HepG2 (cell line): ENCODE results near the gene MTCL1. TPM values are rescaled to one million over a fixed set of nuclear protein-coding genes. Genes with fewer than 3 reads are reported as not detected.
A peak's percentile ranks its signal among the peaks of the same experiment; 100 is the strongest.

ENCODE experiments used
- ARNT ChIP-seq: fragments of 450-650 bp; IDR thresholded peaks from 2 replicates; pipeline ENCODE4 v1.6.1; 2017
- SOX5 ChIP-seq: IDR thresholded peaks from 2 replicates; pipeline ENCODE4 v1.6.1; 2016; ENCODE audit warnings: borderline replicate concordance
- polyA plus RNA-seq, 8 experiments: library from polyadenylated mRNA; depleted of rRNA in 3 of 8; stranded (reverse) in 7 of 8; unstranded in 1 of 8; fragments of >200 nt; fragmentation: Illumina TruSeq in 4 of 8; extraction: Trizol in 4 of 8; gene quantifications; 2 replicates each; pipeline versions ENCODE4 v1.2.1 to v1.2.3, GENCODE V29; 2011 to 2016; ENCODE audit warnings: low read depth in 4 of 8, missing spikeins in 1 of 8, mixed read lengths in 1 of 8; ENCODE audit not compliant: insufficient read depth in 1 of 8
- total RNA-seq, 5 experiments: library from RNA; depleted of rRNA; stranded (reverse); fragments of >200 nt; fragmentation: Illumina TruSeq; extraction: Trizol; gene quantifications; 2 replicates each; pipeline ENCODE4 v1.2.3, GENCODE V29; 2016; ENCODE audit warnings: low read depth in 1 of 5
- TF ChIP-seq, protein P1 (sequence below): sonication (generic); formaldehyde crosslinking; IDR thresholded peaks from one replicate; pipeline ENCODE4 v1.5.1; 2020; ENCODE audit warnings: mild to moderate bottlenecking, missing genetic modification reagents; ENCODE audit errors: not compliant biosample characterization
- TF ChIP-seq, protein P2 (sequence below): IDR thresholded peaks from 2 replicates; pipeline ENCODE4 v1.4.0; 2020; ENCODE audit warnings: mild to moderate bottlenecking, missing genetic modification reagents
- TF ChIP-seq, protein P3 (sequence below), 2 experiments: sonication (generic) in 1 of 2; formaldehyde crosslinking in 1 of 2; IDR thresholded peaks; 2 replicates each; pipeline versions ENCODE4 v1.4.0 to v1.6.1; 2018 to 2020; ENCODE audit warnings: missing genetic modification reagents in 2 of 2, borderline replicate concordance in 1 of 2, low read depth in 1 of 2, mild to moderate bottlenecking in 1 of 2, missing biosample characterization in 1 of 2
- TF ChIP-seq, protein P4 (sequence below): sonication (generic); formaldehyde crosslinking; IDR thresholded peaks from 2 replicates; pipeline ENCODE4 v1.5.1; 2020; ENCODE audit warnings: mild to moderate bottlenecking, missing genetic modification reagents, moderate library complexity
- TF ChIP-seq, protein P5 (sequence below): sonication (generic); formaldehyde crosslinking; IDR thresholded peaks from 2 replicates; pipeline ENCODE4 v1.8.1; 2023; ENCODE audit warnings: missing genetic modification reagents, inconsistent platforms, borderline replicate concordance

MTCL1 gene
- total and polyA plus RNA-seq, 2 of the 13 experiments (the other 11 are each of a cell fraction or from before 2014, with no cell fraction given): 3.1 to 3.2 TPM

DNA sequence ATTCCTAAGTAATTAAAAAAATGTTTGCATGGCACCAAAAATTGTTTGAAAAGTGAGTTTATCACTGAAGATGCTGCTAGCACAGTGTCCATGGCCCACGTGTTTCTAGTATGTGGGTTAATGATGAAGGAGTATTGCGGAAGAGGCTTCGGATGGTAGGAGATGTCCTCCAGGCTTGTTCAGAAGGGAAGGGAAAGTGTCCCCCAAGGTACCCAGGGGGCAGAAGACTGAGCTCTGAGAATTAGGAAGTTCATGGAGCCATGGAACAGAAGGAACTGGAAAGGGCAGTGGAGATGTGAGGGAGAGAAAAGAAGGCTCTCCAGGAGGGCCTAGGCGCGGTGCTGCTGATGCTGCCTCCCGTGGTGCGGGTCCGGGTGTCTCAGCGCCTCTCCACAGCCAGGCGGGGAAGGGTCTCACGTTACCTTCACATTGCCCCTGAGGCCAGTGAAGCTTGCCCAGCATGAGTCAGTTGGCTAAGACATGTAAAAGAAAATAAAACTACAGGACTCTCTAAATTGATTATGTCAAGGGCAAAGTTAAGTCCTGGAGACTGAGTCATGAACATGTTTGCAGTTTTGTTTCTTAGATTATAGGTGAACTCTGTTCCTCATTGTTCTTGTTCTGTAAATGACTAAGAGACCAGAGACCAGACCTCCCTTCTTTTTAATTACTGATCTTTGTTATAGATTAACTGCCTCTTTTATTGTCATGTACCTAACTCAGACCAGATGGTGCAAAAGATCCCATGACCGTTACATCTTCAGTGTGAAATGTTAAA, 89.0 kb downstream of the MTCL1 start (continued):
- TF ChIP-seq, protein P1, sequence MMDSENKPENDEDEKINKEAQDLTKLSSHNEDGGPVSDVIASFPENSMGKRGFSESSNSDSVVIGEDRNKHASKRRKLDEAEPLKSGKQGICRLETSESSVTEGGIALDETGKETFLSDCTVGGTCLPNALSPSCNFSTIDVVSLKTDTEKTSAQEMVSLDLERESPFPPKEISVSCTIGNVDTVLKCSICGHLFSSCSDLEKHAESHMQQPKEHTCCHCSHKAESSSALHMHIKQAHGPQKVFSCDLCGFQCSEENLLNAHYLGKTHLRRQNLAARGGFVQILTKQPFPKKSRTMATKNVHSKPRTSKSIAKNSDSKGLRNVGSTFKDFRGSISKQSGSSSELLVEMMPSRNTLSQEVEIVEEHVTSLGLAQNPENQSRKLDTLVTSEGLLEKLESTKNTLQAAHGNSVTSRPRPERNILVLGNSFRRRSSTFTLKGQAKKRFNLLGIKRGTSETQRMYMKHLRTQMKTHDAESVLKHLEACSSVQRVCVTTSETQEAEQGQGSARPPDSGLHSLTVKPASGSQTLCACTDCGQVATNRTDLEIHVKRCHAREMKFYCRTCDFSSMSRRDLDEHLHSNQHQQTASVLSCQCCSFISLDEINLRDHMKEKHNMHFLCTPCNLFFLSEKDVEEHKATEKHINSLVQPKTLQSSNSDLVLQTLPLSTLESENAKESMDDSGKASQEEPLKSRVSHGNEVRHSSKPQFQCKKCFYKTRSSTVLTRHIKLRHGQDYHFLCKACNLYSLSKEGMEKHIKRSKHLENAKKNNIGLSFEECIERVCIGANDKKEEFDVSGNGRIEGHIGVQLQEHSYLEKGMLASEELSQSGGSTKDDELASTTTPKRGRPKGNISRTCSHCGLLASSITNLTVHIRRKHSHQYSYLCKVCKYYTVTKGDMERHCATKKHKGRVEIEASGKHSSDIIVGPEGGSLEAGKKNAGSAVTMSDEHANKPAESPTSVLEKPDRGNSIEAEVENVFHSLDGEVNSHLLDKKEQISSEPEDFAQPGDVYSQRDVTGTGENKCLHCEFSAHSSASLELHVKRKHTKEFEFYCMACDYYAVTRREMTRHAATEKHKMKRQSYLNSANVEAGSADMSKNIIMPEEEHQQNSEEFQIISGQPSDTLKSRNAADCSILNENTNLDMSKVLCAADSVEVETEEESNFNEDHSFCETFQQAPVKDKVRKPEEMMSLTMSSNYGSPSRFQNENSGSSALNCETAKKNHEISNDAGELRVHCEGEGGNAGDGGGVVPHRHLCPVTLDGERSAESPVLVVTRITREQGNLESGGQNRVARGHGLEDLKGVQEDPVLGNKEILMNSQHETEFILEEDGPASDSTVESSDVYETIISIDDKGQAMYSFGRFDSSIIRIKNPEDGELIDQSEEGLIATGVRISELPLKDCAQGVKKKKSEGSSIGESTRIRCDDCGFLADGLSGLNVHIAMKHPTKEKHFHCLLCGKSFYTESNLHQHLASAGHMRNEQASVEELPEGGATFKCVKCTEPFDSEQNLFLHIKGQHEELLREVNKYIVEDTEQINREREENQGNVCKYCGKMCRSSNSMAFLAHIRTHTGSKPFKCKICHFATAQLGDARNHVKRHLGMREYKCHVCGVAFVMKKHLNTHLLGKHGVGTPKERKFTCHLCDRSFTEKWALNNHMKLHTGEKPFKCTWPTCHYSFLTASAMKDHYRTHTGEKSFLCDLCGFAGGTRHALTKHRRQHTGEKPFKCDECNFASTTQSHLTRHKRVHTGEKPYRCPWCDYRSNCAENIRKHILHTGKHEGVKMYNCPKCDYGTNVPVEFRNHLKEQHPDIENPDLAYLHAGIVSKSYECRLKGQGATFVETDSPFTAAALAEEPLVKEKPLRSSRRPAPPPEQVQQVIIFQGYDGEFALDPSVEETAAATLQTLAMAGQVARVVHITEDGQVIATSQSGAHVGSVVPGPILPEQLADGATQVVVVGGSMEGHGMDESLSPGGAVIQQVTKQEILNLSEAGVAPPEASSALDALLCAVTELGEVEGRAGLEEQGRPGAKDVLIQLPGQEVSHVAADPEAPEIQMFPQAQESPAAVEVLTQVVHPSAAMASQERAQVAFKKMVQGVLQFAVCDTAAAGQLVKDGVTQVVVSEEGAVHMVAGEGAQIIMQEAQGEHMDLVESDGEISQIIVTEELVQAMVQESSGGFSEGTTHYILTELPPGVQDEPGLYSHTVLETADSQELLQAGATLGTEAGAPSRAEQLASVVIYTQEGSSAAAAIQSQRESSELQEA: no peak
- TF ChIP-seq, protein P2, sequence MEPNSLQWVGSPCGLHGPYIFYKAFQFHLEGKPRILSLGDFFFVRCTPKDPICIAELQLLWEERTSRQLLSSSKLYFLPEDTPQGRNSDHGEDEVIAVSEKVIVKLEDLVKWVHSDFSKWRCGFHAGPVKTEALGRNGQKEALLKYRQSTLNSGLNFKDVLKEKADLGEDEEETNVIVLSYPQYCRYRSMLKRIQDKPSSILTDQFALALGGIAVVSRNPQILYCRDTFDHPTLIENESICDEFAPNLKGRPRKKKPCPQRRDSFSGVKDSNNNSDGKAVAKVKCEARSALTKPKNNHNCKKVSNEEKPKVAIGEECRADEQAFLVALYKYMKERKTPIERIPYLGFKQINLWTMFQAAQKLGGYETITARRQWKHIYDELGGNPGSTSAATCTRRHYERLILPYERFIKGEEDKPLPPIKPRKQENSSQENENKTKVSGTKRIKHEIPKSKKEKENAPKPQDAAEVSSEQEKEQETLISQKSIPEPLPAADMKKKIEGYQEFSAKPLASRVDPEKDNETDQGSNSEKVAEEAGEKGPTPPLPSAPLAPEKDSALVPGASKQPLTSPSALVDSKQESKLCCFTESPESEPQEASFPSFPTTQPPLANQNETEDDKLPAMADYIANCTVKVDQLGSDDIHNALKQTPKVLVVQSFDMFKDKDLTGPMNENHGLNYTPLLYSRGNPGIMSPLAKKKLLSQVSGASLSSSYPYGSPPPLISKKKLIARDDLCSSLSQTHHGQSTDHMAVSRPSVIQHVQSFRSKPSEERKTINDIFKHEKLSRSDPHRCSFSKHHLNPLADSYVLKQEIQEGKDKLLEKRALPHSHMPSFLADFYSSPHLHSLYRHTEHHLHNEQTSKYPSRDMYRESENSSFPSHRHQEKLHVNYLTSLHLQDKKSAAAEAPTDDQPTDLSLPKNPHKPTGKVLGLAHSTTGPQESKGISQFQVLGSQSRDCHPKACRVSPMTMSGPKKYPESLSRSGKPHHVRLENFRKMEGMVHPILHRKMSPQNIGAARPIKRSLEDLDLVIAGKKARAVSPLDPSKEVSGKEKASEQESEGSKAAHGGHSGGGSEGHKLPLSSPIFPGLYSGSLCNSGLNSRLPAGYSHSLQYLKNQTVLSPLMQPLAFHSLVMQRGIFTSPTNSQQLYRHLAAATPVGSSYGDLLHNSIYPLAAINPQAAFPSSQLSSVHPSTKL (CRISPR knock-in tag): peak; percentile 46; the same call in 1 of the 2 replicates
- TF ChIP-seq ARNT (no peak), SOX5 (CRISPR knock-in tag) (peak; percentile 89; the same call in 1 of the 2 replicates)
- TF ChIP-seq, protein P3, sequence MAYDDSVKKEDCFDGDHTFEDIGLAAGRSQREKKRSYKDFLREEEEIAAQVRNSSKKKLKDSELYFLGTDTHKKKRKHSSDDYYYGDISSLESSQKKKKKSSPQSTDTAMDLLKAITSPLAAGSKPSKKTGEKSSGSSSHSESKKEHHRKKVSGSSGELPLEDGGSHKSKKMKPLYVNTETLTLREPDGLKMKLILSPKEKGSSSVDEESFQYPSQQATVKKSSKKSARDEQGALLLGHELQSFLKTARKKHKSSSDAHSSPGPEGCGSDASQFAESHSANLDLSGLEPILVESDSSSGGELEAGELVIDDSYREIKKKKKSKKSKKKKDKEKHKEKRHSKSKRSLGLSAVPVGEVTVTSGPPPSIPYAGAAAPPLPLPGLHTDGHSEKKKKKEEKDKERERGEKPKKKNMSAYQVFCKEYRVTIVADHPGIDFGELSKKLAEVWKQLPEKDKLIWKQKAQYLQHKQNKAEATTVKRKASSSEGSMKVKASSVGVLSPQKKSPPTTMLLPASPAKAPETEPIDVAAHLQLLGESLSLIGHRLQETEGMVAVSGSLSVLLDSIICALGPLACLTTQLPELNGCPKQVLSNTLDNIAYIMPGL (CRISPR knock-in tag; IDR thresholded peaks at IDR 0.05; ENCODE audit: borderline replicate concordance in 1 of 2, low read depth in 1 of 2): no peak
- TF ChIP-seq, protein P4, sequence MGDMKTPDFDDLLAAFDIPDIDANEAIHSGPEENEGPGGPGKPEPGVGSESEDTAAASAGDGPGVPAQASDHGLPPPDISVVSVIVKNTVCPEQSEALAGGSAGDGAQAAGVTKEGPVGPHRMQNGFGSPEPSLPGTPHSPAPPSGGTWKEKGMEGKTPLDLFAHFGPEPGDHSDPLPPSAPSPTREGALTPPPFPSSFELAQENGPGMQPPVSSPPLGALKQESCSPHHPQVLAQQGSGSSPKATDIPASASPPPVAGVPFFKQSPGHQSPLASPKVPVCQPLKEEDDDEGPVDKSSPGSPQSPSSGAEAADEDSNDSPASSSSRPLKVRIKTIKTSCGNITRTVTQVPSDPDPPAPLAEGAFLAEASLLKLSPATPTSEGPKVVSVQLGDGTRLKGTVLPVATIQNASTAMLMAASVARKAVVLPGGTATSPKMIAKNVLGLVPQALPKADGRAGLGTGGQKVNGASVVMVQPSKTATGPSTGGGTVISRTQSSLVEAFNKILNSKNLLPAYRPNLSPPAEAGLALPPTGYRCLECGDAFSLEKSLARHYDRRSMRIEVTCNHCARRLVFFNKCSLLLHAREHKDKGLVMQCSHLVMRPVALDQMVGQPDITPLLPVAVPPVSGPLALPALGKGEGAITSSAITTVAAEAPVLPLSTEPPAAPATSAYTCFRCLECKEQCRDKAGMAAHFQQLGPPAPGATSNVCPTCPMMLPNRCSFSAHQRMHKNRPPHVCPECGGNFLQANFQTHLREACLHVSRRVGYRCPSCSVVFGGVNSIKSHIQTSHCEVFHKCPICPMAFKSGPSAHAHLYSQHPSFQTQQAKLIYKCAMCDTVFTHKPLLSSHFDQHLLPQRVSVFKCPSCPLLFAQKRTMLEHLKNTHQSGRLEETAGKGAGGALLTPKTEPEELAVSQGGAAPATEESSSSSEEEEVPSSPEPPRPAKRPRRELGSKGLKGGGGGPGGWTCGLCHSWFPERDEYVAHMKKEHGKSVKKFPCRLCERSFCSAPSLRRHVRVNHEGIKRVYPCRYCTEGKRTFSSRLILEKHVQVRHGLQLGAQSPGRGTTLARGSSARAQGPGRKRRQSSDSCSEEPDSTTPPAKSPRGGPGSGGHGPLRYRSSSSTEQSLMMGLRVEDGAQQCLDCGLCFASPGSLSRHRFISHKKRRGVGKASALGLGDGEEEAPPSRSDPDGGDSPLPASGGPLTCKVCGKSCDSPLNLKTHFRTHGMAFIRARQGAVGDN: peak; percentile 38
- TF ChIP-seq, protein P5, sequence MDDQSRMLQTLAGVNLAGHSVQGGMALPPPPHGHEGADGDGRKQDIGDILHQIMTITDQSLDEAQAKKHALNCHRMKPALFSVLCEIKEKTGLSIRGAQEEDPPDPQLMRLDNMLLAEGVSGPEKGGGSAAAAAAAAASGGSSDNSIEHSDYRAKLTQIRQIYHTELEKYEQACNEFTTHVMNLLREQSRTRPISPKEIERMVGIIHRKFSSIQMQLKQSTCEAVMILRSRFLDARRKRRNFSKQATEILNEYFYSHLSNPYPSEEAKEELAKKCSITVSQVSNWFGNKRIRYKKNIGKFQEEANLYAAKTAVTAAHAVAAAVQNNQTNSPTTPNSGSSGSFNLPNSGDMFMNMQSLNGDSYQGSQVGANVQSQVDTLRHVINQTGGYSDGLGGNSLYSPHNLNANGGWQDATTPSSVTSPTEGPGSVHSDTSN (CRISPR knock-in tag): no peak
